A549 (cell line): Measurements from ENCODE around the gene DCTN3.

ENCODE experiments used
- CEBPB ChIP-seq, 2 experiments: fragments of >200 bp in 1 of 2; sonication (Bioruptor Twin) in 1 of 2; formaldehyde crosslinking in 1 of 2; IDR thresholded peaks; 2 replicates each; pipeline ENCODE4 v1.6.1; 2012 to 2016
- ELK1 ChIP-seq: fragments of 150-350 bp; IDR thresholded peaks from 2 replicates; pipeline ENCODE4 v1.6.1; 2014; ENCODE audit warnings: low read depth, mild to moderate bottlenecking, low read length
- EP300 ChIP-seq, 2 experiments: fragments of >200 bp; sonication (Bioruptor Twin); formaldehyde crosslinking; IDR thresholded peaks; 2 replicates in 1 of 2; 3 replicates in 1 of 2; pipeline ENCODE4 v1.6.1; 2016 to 2017
- GATA3 ChIP-seq: IDR thresholded peaks from 2 replicates; pipeline ENCODE4 v1.6.1; 2012; ENCODE audit warnings: borderline replicate concordance
- HDAC2 ChIP-seq: fragments of 200-600 bp; sonication (generic); IDR thresholded peaks from 2 replicates; pipeline ENCODE4 v1.6.1; 2016
- NPAS2 ChIP-seq: fragments of 250-450 bp; sonication (Bioruptor Pico); IDR thresholded peaks from 2 replicates; pipeline ENCODE4 v1.8.0; 2022; ENCODE audit warnings: mild to moderate bottlenecking, moderate library complexity, borderline replicate concordance
- POLR2A ChIP-seq: IDR thresholded peaks from 2 replicates; pipeline ENCODE4 v1.6.1; 2012; ENCODE audit warnings: mild to moderate bottlenecking, low read length
- SMC3 ChIP-seq: fragments of >200 bp; sonication (Bioruptor Twin); formaldehyde crosslinking; IDR thresholded peaks from 3 replicates; pipeline ENCODE4 v1.6.1; 2018; ENCODE audit warnings: inconsistent platforms
- ZNF302 ChIP-seq: fragments of 250-450 bp; sonication (Bioruptor Pico); IDR thresholded peaks from 2 replicates; pipeline ENCODE4 v1.9.0; 2021; ENCODE audit warnings: inconsistent platforms, mild to moderate bottlenecking, moderate library complexity
- TF ChIP-seq, protein P1 (sequence below): fragments of >200 bp; sonication (Bioruptor Twin); formaldehyde crosslinking; IDR thresholded peaks from 3 replicates; pipeline ENCODE4 v1.5.1; 2016
- TF ChIP-seq, protein P2 (sequence below): fragments of 450-650 bp; IDR thresholded peaks from 2 replicates; pipeline ENCODE4 v1.6.1; 2014; ENCODE audit warnings: antibody characterized with exemption

DNA sequence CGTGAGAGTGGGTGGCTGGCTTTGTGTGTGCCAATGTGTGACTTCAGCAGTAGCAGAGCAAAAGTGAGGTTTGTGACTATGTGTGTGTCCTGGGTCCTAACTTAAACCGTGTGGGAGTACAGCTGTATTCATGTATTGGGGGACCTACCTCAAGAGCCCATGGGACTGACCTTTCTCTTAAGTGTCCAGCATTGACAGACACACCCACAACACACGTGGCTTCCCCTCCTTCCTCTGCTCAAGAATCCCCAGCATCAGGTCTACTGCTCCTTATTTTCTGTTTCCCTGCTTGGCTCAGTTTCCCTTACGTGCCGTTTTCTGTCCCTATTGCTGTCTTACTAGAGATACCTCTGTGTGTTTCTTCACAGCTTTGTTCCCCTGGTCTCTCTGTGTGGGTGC lies 32.3 kb upstream of the DCTN3 start:
- TF ChIP-seq, protein P1, sequence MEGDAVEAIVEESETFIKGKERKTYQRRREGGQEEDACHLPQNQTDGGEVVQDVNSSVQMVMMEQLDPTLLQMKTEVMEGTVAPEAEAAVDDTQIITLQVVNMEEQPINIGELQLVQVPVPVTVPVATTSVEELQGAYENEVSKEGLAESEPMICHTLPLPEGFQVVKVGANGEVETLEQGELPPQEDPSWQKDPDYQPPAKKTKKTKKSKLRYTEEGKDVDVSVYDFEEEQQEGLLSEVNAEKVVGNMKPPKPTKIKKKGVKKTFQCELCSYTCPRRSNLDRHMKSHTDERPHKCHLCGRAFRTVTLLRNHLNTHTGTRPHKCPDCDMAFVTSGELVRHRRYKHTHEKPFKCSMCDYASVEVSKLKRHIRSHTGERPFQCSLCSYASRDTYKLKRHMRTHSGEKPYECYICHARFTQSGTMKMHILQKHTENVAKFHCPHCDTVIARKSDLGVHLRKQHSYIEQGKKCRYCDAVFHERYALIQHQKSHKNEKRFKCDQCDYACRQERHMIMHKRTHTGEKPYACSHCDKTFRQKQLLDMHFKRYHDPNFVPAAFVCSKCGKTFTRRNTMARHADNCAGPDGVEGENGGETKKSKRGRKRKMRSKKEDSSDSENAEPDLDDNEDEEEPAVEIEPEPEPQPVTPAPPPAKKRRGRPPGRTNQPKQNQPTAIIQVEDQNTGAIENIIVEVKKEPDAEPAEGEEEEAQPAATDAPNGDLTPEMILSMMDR, result no peak
- TF ChIP-seq ELK1 (no peak), EP300 (IDR thresholded peaks at IDR 0.05) (no peak), NPAS2 (CRISPR knock-in tag) (no peak), CEBPB (IDR thresholded peaks at IDR 0.05) (no peak), POLR2A (no peak), ZNF302 (no peak), GATA3 (no peak), SMC3 (no peak), HDAC2 (no peak)
- TF ChIP-seq, protein P2, sequence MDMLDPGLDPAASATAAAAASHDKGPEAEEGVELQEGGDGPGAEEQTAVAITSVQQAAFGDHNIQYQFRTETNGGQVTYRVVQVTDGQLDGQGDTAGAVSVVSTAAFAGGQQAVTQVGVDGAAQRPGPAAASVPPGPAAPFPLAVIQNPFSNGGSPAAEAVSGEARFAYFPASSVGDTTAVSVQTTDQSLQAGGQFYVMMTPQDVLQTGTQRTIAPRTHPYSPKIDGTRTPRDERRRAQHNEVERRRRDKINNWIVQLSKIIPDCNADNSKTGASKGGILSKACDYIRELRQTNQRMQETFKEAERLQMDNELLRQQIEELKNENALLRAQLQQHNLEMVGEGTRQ, result no peak
